ENCODE results near the gene MPC2. TPM values are rescaled to one million over a fixed set of nuclear protein-coding genes. Genes with fewer than 3 reads are reported as not detected.
"Not testable (repeated sequence)": the region's sequence is repeated elsewhere in the genome, so short reads cannot be mapped to it uniquely, and the experiment has no call there.

MPC2 gene
- total RNA-seq, 1 donor from 2014 or later = 40.5 TPM

DNA sequence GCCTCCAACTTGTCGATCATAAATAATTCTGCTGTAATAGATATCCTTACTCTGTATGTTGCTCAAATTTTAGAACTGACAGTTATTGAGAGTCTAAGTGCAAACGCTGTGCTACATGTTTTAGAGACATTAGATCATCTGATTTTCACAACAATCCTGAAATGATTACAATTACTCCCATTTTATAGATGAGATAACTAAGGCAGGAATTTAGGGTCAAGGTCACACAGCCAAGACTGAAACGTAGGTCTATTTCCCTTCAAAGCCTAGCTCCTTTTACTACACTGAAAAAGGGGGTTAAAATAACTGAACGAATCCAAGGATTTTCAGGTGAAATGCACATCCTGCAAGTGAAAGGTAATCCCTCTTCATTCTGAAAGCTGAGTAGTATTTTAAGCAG is 3.1 kb downstream of the MPC2 start:
- ATAC-seq (no peak), DNase-seq (no peak)
- TF ChIP-seq, protein P1, sequence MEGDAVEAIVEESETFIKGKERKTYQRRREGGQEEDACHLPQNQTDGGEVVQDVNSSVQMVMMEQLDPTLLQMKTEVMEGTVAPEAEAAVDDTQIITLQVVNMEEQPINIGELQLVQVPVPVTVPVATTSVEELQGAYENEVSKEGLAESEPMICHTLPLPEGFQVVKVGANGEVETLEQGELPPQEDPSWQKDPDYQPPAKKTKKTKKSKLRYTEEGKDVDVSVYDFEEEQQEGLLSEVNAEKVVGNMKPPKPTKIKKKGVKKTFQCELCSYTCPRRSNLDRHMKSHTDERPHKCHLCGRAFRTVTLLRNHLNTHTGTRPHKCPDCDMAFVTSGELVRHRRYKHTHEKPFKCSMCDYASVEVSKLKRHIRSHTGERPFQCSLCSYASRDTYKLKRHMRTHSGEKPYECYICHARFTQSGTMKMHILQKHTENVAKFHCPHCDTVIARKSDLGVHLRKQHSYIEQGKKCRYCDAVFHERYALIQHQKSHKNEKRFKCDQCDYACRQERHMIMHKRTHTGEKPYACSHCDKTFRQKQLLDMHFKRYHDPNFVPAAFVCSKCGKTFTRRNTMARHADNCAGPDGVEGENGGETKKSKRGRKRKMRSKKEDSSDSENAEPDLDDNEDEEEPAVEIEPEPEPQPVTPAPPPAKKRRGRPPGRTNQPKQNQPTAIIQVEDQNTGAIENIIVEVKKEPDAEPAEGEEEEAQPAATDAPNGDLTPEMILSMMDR (IDR thresholded peaks at IDR 0.05) = no peak
- Histone ChIP-seq H3K9me3 (no peaks in the 10 kb centered on the region), H3K27ac (no peak overlapping the region), H3K4me3 (no peak overlapping the region), H3K27me3 (no peaks in the 10 kb centered on the region), H3K36me3 (no peaks in the 10 kb centered on the region), H3K4me1 (peaks cover 25% of the 10 kb centered on the region)
- intact Hi-C loops (cut with DNase I) = no loop called here

DNA sequence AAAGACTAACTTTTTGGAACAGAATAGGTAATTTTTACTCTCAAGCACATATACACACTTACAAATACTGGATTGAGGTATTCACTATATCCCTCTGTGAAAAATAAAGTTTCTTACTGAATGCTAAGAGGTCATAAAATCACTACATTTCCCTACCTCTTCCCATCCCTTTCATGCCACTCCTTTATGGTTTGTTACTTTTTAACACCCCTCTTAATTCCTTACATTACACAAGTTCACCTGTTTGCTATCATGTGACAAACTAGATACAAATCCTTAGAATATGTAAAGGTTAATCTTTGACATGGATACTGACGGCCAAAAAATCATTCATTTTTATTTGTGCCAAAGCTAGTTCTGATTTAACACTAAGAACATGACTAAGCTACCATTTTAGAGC is 7.1 kb downstream of the MPC2 start:
- Histone ChIP-seq H3K9me3 (no peaks in the 10 kb centered on the region), H3K36me3 (no peaks in the 10 kb centered on the region), H3K4me3 (no peak overlapping the region), H3K27ac (no peak overlapping the region), H3K27me3 (no peaks in the 10 kb centered on the region), H3K4me1 (peaks cover 12% of the 10 kb centered on the region)
- TF ChIP-seq, protein P1 (IDR thresholded peaks at IDR 0.05) = no peak
- intact Hi-C loops (cut with DNase I) = no loop called here
- no peak for DNase-seq
- ATAC-seq = no peak

DNA sequence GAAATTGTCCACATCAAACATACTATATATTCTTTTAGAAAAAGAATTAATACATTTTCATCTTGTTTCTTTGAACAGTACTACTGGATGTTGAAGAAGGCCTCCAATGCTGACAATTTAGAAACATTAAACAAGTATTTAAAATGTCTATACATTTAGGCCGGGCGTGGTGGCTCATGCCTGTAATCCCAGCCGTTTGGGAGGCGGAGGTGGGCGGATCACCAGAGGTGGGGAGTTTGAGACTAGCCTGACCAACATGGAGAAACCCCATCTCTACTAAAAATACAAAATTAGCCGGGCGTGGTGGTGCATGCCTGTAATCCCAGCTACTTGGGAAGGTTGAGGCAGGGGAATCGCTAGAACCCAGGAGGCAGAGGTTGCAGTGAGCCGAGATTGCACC is 8.0 kb downstream of the MPC2 start:
- H3K36me3 ChIP-seq; intact Hi-C loops (cut with DNase I); H3K4me3 ChIP-seq; ATAC-seq; H3K27me3 ChIP-seq; H3K9me3 ChIP-seq; H3K27ac ChIP-seq; H3K4me1 ChIP-seq: not testable (repeated sequence)
- peak; percentile 36 for DNase-seq

DNA sequence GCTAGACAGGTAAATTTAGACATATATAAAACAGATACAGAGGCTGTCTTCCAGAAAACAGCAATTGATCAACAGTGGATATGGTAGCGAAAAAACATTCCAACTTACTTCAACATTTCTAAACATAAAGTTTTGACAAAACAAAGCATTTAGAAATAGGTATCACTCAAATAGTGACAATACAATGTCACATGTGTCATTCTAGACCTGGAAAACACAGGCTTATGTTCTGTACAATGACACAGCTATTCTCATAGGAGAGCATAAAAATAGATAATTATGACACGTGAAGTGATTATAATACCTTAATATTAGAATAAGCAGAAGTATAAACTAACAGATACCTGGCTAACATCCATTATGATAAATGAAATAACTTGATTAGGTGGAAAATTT is 8.4 kb downstream of the MPC2 start:
- H3K4me3 ChIP-seq = no peak overlapping the region
- H3K27me3 ChIP-seq = no peaks in the 10 kb centered on the region
- no peaks in the 10 kb centered on the region for H3K9me3 ChIP-seq
- TF ChIP-seq, protein P1 (IDR thresholded peaks at IDR 0.05) = no peak
- no peak for ATAC-seq
- H3K4me1 ChIP-seq = peaks cover 3% of the 10 kb centered on the region
- intact Hi-C loops (cut with DNase I) = no loop called here
- no peak overlapping the region for H3K27ac ChIP-seq
- no peaks in the 10 kb centered on the region for H3K36me3 ChIP-seq
- no peak for DNase-seq

DNA sequence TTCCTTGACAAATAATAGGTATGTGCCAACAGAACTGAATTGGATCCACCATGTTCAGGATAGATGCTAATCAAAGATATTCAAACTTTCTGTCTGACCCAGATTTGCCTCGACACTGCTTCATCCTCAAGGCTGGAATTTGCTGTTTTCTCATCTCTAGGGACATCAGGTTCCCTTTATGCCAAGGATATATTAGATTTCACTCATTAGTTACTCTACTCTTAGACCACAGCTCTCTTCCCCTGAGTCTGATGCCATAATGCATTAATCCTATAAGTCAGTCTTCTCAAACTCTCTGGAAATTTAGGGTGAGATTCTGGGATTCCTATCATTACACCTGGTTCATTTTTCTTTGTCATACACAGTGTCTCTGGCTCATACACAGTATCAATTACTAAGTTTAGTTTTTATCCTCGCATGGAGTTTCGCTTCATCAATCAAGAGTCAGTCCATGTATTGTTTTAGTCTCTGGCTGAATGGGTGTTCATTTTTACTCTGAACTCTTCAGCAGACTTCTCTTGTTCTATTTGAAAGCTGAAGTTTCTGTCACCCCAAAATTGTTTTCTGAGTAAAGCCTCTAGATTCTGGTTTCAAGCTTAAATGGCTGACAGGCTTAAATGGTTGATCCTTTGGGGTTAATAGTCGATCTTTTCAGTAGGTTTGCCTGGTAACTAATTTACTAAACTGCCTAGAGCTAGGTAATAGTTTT is 9.7 kb downstream of the MPC2 start:
- intact Hi-C loops (cut with DNase I) = no loop called here
- DNase-seq (no peak), ATAC-seq (no peak)
- Histone ChIP-seq H3K9me3 (no peaks in the 10 kb centered on the region), H3K4me1 (no peaks in the 10 kb centered on the region), H3K27me3 (no peaks in the 10 kb centered on the region), H3K27ac (no peak overlapping the region), H3K36me3 (peaks cover 6% of the 10 kb centered on the region), H3K4me3 (no peak overlapping the region)
- TF ChIP-seq, protein P1 (IDR thresholded peaks at IDR 0.05) = no peak

DNA sequence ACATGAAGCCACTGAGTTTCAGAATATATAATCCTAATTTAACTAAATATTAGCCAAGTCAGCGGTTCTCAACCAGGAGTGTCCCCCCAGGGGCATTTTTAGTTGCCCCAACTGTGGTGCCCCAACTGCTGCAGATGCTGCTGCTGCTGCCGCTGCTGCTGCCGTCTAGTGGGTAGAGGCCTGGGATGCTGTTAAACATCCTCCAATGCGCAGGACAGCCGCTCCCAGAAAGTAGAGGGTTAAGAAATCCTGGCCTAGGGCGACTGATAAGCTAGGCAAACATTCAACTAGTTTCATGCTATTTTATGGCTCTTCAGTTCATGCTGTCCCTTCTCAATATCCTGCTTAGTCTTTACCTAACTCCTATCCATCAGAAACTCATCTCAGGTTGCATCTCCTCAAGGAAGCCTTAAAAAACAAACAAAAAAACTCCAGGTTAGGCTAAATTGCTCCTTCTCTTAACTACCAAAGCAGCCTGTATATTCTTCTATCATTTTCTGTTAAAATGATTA is 10.3 kb downstream of the MPC2 start:
- TF ChIP-seq, protein P1 (IDR thresholded peaks at IDR 0.05) = no peak
- no peaks in the 10 kb centered on the region for H3K4me1 ChIP-seq
- DNase-seq (no peak), ATAC-seq (no peak)
- intact Hi-C loops (cut with DNase I) = no loop called here
- H3K27me3 ChIP-seq = no peaks in the 10 kb centered on the region
- H3K4me3 ChIP-seq = no peak overlapping the region
- H3K36me3 ChIP-seq = peaks cover 6% of the 10 kb centered on the region
- H3K27ac ChIP-seq = no peak overlapping the region
- H3K9me3 ChIP-seq = no peaks in the 10 kb centered on the region

All from upper lobe of right lung (tissue), 1 donor.